Skin of body (tissue), 2 donors: ENCODE measurements around the gene NT5C1A. TPM values are rescaled to one million over a fixed set of nuclear protein-coding genes. Genes with fewer than 3 reads are reported as not detected.

Experiments
- DNase-seq: peaks from one replicate; lab custom pipeline; 2025; lab: John Stamatoyannopoulos, UW
- total RNA-seq: library from RNA; depleted of rRNA; stranded (reverse); fragments of >200 nt; gene quantifications from one replicate; pipeline ENCODE4 v1.2.3, GENCODE V29; 2014

Gene NT5C1A
- 2.0 TPM for total RNA-seq

DNA sequence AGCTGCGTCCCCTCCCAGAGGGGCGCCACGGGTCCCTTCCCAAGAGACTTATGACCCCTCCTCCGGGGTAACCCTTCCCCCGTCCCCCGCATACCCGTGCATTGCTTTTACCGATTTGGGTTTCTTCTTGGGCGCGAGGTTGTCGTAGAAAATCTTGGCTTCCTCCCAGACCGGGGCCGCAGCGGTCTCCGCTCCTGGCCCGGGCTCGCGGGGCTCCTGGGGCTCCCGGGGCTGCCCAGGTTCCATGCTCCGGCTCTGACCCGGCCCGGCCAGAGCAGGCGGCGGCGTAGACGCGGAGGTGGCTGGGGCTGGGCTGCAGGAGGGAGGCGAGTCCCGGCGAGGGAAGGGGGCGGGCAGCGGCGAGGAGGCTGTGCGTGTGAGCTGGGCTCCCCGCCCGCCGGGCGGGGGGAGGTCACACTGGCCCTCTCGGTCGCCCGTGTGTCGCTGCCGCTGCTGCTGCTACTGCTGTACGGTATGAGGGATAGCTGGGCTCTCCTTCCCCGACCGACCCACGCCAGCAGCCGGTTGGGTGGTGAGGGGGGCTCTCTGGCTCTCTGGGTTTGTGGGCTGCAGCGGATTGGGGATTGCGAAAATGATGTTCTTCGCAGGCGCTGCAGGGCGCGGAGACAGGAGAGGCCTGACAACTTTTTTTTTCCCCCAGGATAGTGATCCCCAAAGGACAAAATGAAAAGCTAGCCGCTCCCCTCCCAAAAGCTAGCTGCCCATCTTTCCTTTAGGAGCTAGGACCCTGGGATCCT is at the start of gene NT5C1A:
Gene NT5C1A, minus strand, starts transcription at position 315 of the 758 bp plus-strand sequence. Its CDS starts 69 bp downstream, at position 246.
- DNase-seq, result no peak

DNA sequence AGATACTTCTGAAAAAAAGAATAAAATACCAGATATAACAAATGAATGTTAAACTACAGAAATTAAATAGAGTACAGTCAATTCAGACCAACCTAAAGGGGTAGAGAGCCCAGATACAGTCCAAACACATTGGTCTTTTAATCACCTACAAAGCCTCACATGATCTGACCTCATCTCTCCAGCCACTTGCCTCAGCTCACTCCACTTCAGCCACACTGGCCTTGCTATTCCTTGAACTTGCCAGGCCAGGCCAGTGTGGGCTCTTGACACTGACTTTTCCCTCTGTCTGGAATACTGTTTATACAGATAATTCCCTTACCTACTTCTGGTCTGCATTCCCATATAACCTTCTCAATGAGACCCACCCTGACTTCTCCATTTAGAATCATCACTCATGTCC is 49.8 kb upstream of the NT5C1A start:
- no peak for DNase-seq

DNA sequence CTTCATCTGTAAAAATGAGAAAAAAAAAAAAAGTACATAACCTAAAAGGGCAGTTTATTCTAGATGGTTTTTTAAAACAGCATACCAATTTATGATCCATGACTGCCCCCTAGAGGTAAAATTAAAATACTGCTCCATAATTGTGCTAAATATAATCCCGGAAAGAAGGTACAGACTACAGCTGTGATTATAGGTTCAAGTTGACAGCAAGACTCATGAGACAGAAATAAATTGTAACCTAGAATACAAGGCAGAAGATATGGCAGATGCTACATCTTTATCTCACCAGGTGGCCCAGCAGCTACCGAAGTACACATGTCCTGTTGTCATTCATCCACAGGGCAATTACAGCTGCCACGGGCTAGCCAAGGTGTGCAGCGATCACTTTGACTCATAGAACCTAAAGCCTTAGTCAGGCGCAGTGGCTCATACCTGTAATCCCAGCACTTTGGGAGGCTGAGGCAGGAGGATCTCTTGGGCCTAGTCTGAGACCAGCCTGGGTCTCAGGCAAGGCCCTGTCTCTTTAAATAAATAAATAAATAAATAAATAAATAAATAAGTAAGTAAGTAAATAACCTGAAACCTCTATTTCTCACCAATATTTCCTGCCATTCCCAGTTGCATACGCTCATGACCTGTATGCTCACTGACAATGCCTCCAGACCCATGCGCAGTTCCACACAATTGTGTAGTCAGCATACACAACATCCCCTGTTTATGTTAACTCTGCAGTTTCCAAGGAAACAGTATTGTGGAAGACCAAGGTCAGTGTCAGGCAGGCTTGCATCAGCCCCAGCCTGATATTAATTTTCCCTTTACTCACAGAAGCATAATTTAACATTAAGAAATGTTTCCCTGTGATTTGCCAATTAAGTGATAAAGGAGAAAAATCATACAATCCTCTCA is 48.4 kb upstream of the NT5C1A start:
- no peak for DNase-seq

DNA sequence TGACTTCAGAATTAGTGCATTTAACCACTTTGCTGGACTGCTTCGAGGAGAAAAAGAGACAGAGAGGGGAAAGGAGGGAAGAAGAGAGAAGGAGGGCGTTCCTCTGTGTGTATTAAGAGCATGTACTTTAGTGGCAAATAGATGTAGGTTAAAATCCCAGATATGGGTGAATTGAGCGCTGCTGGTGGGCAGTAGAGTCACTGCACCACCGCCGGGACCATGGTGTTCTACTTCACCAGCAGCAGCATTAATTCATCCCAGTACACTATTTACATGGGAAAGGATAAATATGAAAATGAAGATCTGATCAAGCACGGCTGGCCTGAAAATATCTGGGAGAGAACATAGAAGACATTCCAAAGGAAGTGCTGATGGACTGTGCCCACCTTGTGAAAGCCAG is 45.9 kb upstream of the NT5C1A start:
- DNase-seq, result no peak

DNA sequence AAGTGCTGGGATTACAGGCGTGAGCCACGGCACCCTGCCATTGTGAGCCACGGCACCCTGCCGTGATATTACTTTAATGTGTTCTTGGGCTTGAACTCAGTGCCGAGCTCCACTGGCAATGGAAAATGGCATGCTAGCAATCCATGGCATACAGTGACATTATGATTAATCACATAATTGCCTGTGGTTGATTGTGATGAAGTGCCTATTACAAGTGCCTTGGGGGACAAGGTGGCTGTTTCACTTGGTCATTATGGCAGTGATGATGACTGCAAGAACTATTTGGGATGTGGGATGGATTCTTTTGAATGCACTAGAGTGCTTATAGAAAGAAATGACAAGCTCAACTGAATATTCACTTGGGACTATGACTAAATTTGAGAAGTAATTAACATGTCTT is 41.6 kb upstream of the NT5C1A start:
- no peak for DNase-seq

DNA sequence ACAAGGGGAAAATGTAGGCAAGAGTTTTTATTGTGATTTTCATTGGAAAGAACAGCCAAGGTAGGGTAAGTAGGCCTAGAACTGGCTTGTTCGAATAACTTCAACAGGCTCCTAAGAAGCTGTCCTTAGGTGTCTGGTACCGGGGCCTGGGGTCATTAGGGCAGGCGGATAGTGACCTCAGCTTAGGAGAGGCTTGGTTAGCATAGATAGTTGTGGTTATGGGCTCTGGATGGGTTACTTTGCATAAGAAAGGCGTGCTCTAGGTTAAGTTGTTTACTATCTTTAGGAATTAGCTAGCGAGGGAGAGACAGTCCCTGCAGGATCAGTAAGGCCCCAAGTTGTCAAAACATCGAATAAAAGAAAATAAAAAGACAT is 40.0 kb upstream of the NT5C1A start:
- no peak for DNase-seq

DNA sequence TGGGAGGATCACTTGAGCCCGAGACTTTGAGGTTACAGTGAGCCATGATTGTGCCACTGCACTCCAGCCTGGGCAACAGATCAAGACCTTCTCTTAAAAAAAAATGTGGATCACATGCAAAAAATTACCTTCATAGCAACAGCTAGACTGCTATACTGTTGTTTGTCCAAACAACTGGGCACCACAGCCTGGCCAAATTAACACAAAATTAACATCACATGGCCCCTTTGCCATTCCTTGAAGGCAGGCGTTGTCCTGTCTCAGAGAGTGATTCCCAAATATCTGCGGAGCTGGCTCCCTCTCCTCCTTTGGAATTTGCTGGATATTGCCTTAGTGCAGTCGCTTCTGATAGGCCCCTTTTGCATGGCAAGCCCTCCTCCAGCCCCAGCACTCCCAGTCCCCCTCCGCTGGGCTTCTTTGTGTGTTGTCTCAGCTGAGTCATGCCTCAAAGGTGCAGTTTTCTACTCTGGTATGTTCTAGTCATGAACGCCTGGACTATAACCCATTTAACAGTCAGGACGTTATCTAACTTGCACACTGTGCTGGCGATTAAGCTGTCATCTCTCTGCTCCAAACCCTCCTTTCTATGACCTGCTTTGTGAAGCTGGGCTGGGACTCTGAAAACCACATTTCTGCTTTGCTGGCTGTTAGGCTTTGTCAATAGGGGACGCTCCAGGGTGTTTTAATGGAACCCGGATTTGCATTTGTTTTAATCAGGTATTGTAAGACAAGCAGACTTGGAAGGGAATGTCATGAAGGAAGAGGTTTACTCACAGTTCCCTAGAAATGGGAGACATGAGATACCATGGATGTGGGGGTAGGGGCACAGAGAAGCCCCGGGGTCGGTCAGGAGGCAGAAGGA is 39.4 kb upstream of the NT5C1A start:
- no peak for DNase-seq

DNA sequence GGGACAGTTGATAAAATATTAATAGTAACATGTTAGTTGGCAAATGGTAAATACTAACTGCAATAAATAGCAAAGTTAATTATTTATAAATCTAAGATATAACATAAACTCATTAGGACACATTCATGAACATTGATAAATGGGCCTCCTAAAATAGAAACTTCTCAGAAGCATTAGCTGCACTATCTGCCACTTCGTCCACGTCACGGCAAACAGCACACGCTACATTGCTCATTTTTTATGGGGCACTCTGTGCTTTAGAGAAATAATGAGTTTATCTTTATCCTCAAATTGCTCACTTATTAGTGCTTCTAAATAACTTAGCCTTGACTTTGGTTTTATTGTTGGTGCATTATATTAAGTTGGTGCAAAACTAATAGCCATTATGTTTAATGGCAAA is 35.6 kb upstream of the NT5C1A start:
- no peak for DNase-seq

DNA sequence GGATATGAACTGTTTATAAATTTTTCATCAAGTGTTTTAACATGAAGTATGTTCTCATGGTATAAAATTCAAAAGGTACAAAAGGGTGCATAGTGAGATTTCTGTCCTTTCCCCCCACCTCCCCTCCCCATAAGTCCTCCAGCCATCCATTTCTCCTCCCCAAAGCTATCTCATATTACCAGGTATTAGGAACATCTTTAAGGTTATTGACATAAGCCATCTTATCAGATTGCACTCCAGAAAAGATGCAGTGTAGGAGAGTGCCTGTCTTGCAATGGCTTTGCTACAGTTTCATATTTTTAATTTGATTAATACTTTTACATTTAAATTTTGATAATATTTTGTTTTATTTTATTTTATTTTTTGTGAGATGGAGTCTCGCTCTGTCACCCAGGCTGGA is 32.9 kb upstream of the NT5C1A start:
- no peak for DNase-seq

DNA sequence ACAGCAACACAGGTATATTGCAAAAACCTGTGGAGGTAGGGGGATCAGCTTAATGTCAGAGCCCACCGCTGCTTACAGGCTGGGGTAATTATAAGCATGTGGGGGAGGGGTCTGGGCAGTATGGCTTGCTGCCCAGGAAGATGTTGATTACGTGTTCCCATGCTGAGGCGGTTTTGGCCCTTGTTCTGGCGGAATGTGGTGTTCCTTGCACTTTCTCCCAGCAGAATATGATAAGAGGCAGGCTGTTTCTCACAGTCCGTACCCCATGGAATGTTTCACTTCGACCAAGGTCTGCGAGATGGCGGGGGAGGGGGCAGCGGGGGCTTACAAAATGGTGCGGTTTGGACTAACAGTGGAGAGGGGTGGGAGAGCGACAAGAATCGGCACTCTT is 29.1 kb upstream of the NT5C1A start:
- DNase-seq, result no peak

DNA sequence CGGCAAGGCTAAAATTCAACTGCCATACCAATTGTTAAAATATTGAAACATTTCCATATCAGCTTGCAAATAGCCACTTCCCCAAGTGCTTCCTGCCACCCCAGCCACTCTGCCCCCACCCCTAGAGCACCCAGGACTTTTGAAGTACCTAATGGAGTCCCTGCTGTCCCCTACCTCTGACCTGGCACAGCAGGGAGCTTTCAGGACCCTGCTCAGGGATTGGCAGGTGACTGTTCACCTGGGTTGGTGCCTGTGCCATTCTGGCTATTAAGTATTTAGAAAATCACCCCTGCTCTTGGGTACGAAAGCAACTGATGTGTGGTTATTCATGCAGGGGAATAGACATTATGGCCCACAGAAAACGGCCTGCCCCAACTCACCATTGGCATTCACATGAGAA is 28.4 kb upstream of the NT5C1A start:
- no peak for DNase-seq

DNA sequence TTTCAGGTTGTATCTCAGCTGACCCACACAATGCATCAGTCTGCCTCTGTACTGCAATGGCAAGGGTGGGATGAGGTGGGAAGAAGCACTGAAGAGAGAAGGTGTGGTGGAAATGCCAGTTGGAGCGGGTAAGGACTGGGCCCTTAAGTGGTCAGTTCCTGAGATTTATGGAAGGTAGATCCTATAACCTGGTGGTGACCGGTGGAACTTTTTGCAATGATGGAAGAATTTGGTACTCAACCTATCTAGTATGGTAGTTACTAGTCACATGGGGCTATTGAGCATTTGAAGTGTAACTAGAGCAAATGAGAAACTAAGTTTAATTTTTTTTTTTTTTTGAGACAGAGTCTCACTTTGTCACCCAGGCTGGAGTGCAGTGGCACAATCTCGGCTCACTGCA is 27.5 kb upstream of the NT5C1A start:
- no peak for DNase-seq

DNA sequence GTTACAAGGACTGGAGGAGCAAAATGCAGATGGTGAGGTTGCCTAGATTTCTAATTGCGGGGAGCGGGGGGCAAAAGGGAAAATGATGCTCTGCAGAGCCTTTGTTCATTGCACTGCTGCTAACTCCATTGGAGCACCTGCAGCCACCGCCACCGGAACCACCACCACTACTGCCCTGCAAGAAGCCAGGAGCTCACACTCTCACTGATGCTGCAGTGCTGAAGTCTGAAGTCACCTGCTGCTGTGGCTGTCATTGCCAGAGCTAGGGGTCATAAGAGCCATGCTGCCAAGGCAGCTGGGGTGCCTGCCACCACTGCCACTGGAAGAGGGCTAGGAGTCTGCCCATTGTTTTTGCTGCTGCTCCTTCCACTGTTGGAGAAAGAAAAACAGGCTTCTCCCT is 26.7 kb upstream of the NT5C1A start:
- DNase-seq, result no peak

DNA sequence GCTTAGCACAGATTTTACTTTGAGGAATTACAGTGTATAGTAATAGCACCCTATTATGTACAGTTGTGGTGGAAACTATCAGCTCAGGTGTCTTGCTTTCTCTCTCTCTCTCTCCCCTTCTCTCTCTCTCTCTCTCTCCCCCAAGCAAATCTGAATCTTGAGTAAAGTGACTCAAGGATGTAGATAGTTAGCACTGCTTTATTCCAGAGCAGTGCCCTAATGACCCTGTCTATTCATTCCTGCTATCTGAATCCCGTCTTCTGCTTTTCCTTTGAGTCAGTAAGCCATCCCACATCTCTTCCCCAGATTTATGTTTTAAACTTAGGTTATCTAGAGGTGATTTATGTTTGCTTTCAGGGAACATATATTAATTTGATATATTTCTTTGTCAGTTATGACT is 24.5 kb upstream of the NT5C1A start:
- no peak for DNase-seq

DNA sequence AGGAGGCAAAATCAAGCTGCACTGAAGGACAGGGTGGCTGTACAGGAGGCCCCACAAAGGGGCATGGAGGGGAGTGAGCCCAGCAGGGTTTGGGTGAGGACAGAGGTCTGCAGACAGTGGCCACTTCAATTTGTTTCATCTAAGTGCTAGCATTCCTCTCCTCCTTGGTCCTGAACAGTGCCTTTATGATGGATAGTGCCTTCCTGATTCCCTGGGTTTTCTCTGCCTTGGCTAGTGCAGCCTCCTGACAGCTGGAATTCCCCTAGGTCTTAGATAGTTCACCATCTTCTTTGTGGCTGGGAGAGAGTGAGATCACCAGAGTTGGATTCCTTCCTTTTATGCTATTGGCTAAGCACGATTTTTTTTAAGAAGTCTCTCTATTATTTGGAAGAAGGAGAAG is 23.1 kb upstream of the NT5C1A start:
- DNase-seq, result no peak

DNA sequence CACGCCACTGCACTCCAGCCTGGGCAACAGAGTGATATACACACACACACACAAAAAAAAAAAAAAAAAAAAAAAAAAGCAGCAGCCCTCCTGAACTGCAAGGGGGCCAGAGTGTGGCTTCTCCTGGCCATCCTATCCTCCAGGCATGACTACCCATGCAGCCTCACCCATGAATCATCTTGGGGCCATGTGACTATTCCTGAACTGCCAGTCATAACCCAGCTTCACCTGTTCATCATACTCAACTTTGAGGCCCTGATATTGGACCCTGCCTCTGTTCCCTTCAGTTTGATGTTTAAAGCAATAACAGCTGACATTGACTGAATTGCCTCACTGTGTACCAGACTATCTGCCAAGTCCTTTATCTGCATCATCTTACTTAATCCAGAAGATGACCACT is 22.1 kb upstream of the NT5C1A start:
- no peak for DNase-seq

DNA sequence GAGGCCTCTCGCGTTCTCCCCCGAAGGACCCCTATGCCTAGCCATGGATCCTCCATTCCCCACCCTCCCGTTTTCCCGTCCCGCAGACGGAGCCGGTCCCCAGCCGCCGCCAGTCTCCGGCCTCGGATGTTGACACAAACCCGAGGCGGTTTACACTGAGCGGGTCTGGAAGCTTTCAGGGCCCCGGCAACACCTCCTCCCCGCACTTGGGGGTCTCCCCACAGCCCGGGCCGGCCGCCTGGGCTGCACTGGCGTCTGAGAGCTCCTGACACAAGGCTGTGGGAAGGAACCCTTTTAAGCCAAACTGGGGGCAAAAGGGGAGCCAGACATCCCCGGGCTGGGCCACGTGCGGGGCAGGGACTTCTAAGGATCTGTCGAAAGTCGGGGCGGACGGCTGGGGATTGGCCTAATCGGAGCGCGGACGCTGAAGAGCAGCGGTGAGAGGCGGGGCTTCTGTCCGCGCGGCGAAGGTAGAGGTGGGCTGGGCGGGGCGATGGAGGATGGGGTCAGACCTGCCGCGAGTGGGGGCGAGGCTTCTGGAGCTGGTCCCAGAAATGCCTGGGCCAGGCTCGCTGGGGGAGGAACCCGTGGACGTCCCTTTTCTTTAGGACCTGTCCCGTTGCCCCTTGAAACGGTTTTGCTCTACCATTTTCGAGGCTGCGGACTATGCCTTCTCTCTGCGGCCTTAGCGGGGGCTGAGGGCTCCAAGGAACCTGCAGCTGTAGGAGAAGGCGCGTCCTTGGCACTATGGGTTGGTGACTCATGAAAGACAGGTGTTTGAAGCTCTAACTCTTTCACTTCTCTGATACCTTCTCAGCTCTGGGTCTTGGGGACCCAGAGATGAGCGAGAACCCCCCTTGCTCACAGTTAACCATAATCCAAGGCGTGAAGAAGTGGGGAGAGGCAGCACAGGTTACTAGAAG is 20.5 kb upstream of the NT5C1A start:
- no peak for DNase-seq

DNA sequence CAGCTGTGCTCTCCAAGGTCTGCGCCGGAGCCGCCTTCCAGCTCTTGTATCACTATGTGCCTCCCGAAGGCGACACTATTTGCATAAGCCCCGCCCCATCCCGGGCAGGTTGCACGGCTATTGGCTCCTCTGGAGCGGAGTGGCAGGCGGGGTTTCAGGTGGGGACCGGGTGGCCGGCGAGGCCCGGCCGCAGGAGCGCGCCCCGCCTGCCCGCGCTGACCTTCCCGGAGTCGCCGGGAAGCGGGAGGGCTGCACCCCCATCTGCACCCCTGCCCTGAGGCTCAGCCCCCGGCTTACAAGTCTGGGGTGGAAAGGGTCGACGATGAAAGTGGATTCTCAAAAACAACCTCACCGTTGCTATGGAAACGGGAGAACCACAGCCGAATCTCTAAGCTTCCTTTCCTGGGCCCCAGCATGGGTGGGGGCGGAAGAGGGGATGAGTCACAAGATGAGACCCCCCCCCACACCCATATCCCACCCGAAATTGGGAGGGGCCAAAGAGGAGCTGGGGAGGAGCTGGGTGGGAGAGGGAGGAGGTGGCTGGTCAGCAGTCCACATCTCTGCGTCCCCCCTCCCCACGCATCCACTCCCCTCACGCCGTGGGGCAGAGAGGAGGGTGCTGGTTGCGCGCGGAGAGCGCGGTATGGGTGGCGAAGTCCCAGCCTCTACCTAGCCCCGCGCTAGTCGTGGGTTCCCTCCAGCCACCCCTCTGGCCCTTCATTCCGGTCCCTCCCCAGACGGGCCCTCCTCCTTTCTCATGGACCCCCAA is 19.7 kb upstream of the NT5C1A start, which contains the start of gene HPCAL4:
Gene HPCAL4, minus strand, starts transcription at position 51 of the 769 bp plus-strand sequence. CDS start 6,830 bp downstream, outside the sequence.
- DNase-seq, result peak; percentile 27

DNA sequence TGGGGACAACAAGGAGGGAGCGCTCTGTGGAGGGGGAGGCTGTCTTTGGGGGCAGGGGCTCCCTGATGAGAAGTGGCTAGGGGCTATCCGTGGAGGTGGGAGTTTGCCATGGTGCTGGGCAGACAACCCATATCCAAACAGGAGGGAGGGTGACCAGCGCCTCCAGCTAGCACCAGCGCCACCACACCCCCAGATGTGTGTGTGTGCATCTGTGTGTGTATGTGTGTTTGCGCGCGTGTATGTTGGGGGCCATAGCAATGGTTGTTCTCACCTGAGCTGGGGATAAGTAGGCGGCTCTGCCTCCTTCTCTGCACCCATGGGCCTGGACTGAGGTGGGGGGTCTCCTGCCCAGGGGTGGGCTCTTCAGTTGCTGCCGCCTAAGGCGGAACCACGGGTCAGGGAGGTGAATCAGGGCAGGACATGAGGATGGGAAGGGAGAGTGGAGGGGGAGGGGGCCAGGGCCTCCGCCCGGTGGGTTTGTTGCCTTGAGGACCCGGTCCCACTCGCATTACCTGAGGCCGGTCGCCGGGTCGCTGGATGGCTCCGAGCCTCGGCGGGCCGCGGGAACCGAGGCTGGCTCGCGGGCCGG is 19.0 kb upstream of the NT5C1A start:
- DNase-seq, result no peak
